HCT116 (cell line): ENCODE data around the gene AGAP1. TPM values are rescaled to one million over a fixed set of nuclear protein-coding genes. Genes with fewer than 3 reads are reported as not detected.

ENCODE experiments used
- ATAC-seq: fragments of 200-7000 bp; cut with Tn5 transposase; 2 replicates; pipeline ENCODE4 v1.9.1; 2020; ENCODE audit warnings: mild to moderate bottlenecking, moderate library complexity
- BruUV-seq: library from RNA; stranded (reverse); fragments of 400-500 nt; replicated peaks from 2 replicates; lab custom pipeline; 2021; lab: Mats Ljungman, UMichigan
- CTCF ChIA-PET: fragments of 300-600 bp; sonication (Branson Sonifier 250); formaldehyde crosslinking; loops from one replicate; lab custom pipeline; 2021; ENCODE audit warnings: antibody characterized with exemption; lab: Charles Lee
- POLR2A ChIA-PET: fragments of 300-600, 350-600 bp; sonication (Branson Sonifier 250); formaldehyde crosslinking; loops from one replicate; lab custom pipeline; 2021; ENCODE audit warnings: antibody characterized with exemption; lab: Charles Lee
- RAD21 ChIA-PET, 2 experiments: fragments of 300-600 bp; sonication (Branson Sonifier 250); formaldehyde crosslinking; loops; one replicate each; lab custom pipeline; 2023; ENCODE audit warnings: low total read pairs in 2 of 2; ENCODE audit not compliant: uncharacterized antibody in 2 of 2, unreplicated experiment in 2 of 2, low non-redundant PET in 1 of 2; lab: Charles Lee
- DNase-seq: peaks from one replicate; pipeline ENCODE4 v3.0.0-alpha.2; 2010; ENCODE audit warnings: low read depth, low spot score
- H2AFZ ChIP-seq: fragments of 200-600 bp; shearing (Covaris generic), sonication (generic); 2 replicates; pipeline ENCODE4 v1.6.1; 2017; ENCODE audit warnings: low read depth, mixed run types, mixed read lengths, antibody characterized with exemption, low read length; ENCODE audit not compliant: poor library complexity, severe bottlenecking
- H3K27ac ChIP-seq: 2 replicates; pipeline ENCODE4 v1.5.1; 2012; ENCODE audit warnings: low read depth, low read length
- H3K27me3 ChIP-seq: fragments of 200-600 bp; sonication (generic); 2 replicates; pipeline ENCODE4 v1.6.1; 2016; ENCODE audit warnings: mixed run types, low read length, mixed read lengths; ENCODE audit not compliant: insufficient read depth
- H3K36me3 ChIP-seq, 2 experiments: fragments of 200-500 bp in 1 of 2; fragments of 200-600 bp in 1 of 2; sonication (Bioruptor generic) in 1 of 2; sonication (generic) in 1 of 2; 2 replicates each; pipeline versions ENCODE4 v1.5.1 to v1.6.1; 2014 to 2016; ENCODE audit warnings: low read length in 2 of 2, inconsistent platforms in 1 of 2, mixed read lengths in 1 of 2, mixed run types in 1 of 2; ENCODE audit not compliant: insufficient read depth in 2 of 2, control insufficient read depth in 1 of 2
- H3K4me1 ChIP-seq, 2 experiments: fragments of 200-600 bp in 1 of 2; sonication (generic) in 1 of 2; 2 replicates each; pipeline versions ENCODE4 v1.5.1 to v1.6.1; 2012 to 2017; ENCODE audit warnings: low read length in 2 of 2, inconsistent platforms in 1 of 2, mild to moderate bottlenecking in 1 of 2, mixed read lengths in 1 of 2, mixed run types in 1 of 2, moderate library complexity in 1 of 2; ENCODE audit not compliant: insufficient read depth in 2 of 2, control insufficient read depth in 1 of 2
- H3K4me2 ChIP-seq: fragments of 200-600 bp; sonication (generic); 2 replicates; pipeline ENCODE4 v1.6.1; 2017; ENCODE audit warnings: mixed run types, low read length, mixed read lengths
- H3K4me3 ChIP-seq, 2 experiments: fragments of 200-600 bp in 1 of 2; sonication (generic) in 1 of 2; replicated peaks in 1 of 2; 2 replicates each; pipeline ENCODE4 v1.5.1; 2011 to 2016; ENCODE audit warnings: low read length in 2 of 2, control low read depth in 1 of 2, low read depth in 1 of 2, mild to moderate bottlenecking in 1 of 2, mixed read lengths in 1 of 2, mixed run types in 1 of 2
- H3K79me2 ChIP-seq: fragments of 200-600 bp; sonication (generic); 2 replicates; pipeline ENCODE4 v1.6.1; 2017; ENCODE audit warnings: mild to moderate bottlenecking, mixed run types, low read length, moderate library complexity, mixed read lengths; ENCODE audit not compliant: insufficient read depth
- H3K9ac ChIP-seq: fragments of 200-600 bp; sonication (generic); 2 replicates; pipeline ENCODE4 v1.6.1; 2016; ENCODE audit warnings: low read length, mixed read lengths
- H3K9me2 ChIP-seq: fragments of 200-600 bp; sonication (generic), shearing (Covaris generic); 2 replicates; pipeline ENCODE4 v1.6.1; 2017; ENCODE audit warnings: mixed run types, mild to moderate bottlenecking, moderate library complexity; ENCODE audit not compliant: insufficient read depth
- H3K9me3 ChIP-seq, 2 experiments: fragments of 200-500 bp in 1 of 2; fragments of 200-600 bp in 1 of 2; sonication (Bioruptor generic) in 1 of 2; sonication (generic) in 1 of 2; 2 replicates each; pipeline ENCODE4 v1.6.1; 2014 to 2017; ENCODE audit warnings: low read length in 2 of 2, mixed read lengths in 2 of 2, inconsistent platforms in 1 of 2, low read depth in 1 of 2, mild to moderate bottlenecking in 1 of 2, mixed run types in 1 of 2, moderate library complexity in 1 of 2; ENCODE audit not compliant: control insufficient read depth in 1 of 2, insufficient read depth in 1 of 2
- H4K20me1 ChIP-seq: fragments of 200-600 bp; sonication (generic), shearing (Covaris generic); 2 replicates; pipeline ENCODE4 v1.6.1; 2017; ENCODE audit warnings: mixed run types, mild to moderate bottlenecking, moderate library complexity; ENCODE audit not compliant: insufficient read depth
- CBX3 ChIP-seq: IDR thresholded peaks from 2 replicates; pipeline ENCODE4 v1.6.1; 2012; ENCODE audit warnings: low read depth
- CEBPB ChIP-seq: IDR thresholded peaks from 2 replicates; pipeline ENCODE4 v1.6.1; 2012; ENCODE audit warnings: low read depth
- ELF1 ChIP-seq: IDR thresholded peaks from 2 replicates; pipeline ENCODE4 v1.6.1; 2012; ENCODE audit warnings: low read depth, borderline replicate concordance
- EZH2 ChIP-seq: fragments of 200-600 bp; sonication (generic); IDR thresholded peaks from 2 replicates; pipeline ENCODE4 v1.6.1; 2017; ENCODE audit warnings: antibody characterized with exemption, mixed run types
- EZH2phosphoT487 ChIP-seq: fragments of 200-600 bp; IDR thresholded peaks from 2 replicates; pipeline ENCODE4 v1.6.1; 2018; ENCODE audit warnings: antibody characterized with exemption, borderline replicate concordance
- JUND ChIP-seq: IDR thresholded peaks from 2 replicates; pipeline ENCODE4 v1.6.1; 2012
- MAX ChIP-seq: IDR thresholded peaks from 2 replicates; pipeline ENCODE4 v1.6.1; 2012
- POLR2A ChIP-seq: IDR thresholded peaks from 2 replicates; pipeline ENCODE4 v1.7.0; 2011; ENCODE audit warnings: borderline replicate concordance; ENCODE audit not compliant: insufficient read depth, insufficient read length; ENCODE audit errors: extremely low read depth
- SP1 ChIP-seq: IDR thresholded peaks from 2 replicates; pipeline ENCODE4 v1.6.1; 2012; ENCODE audit warnings: low read depth
- SRF ChIP-seq: IDR thresholded peaks from 2 replicates; pipeline ENCODE4 v1.6.1; 2012; ENCODE audit warnings: low read depth
- YY1 ChIP-seq: IDR thresholded peaks from 2 replicates; pipeline ENCODE4 v1.6.1; 2011; ENCODE audit warnings: low read length, low read depth, moderate library complexity, mild to moderate bottlenecking; ENCODE audit not compliant: insufficient replicate concordance; ENCODE audit errors: extremely low read depth
- ZBTB33 ChIP-seq: IDR thresholded peaks from 2 replicates; pipeline ENCODE4 v1.6.1; 2011; ENCODE audit warnings: mild to moderate bottlenecking, low read length, moderate library complexity; ENCODE audit not compliant: insufficient replicate concordance; ENCODE audit errors: extremely low read depth
- intact Hi-C: fragments of 100-400 bp; cut with micrococcal nuclease; formaldehyde crosslinking; loops from 2 replicates; pipeline ENCODE4 v1.10.0; 2022
- total RNA-seq: library from RNA; stranded (reverse); gene quantifications from one replicate; pipeline ENCODE4 v1.2.1, GENCODE V29; 2021; ENCODE audit not compliant: unreplicated experiment

AGAP1 gene
- total RNA-seq, 1 experiment from 2014 or later = 43.8 TPM

- Histone ChIP-seq H3K27me3 (no peaks in the 10 kb centered on the region), H3K9me2 (no peaks in the 10 kb centered on the region), H3K9me3 (no peaks in the 10 kb centered on the region), H3K4me1 (no peaks in the 10 kb centered on the region), H3K9ac (no peak overlapping the region), H3K79me2 (peaks cover 78% of the 10 kb centered on the region), H3K4me2 (no peak overlapping the region), H3K4me3 (no peak overlapping the region), H2AFZ (no peak overlapping the region), H4K20me1 (0 out of 2 replicates have a peak, but pooled peaks cover 3% of the 10 kb centered on the region), H3K27ac (no peak overlapping the region), H3K36me3 (no peaks in the 10 kb centered on the region)
- ChIA-PET POLR2A (no interaction called here), RAD21 (no interaction called here), CTCF (interaction anchor here (1.3 kb wide), 1 partner anchor 9 kb away, joined by 3 read pairs; no protein-coding TSS in a partner anchor)
- TF ChIP-seq POLR2A (no peak), SRF (no peak), CBX3 (no peak), ELF1 (no peak), YY1 (no peak), EZH2 (no peak), SP1 (no peak), CEBPB (no peak), EZH2phosphoT487 (no peak), MAX (no peak), JUND (no peak)
- ATAC-seq (no peak), DNase-seq (no peak)
- intact Hi-C loops = no loop called here
- no TSS peak for BruUV-seq
Observed at GRCh38 chr2:235584638-235585007, 90.8 kb downstream of the AGAP1 start.

- Histone ChIP-seq H3K9me2 (no peaks in the 10 kb centered on the region), H3K79me2 (peaks cover 64% of the 10 kb centered on the region), H4K20me1 (0 out of 2 replicates have a peak, but pooled peaks cover 3% of the 10 kb centered on the region), H3K27ac (no peak overlapping the region), H3K4me3 (no peak overlapping the region), H3K9ac (no peak overlapping the region), H3K4me2 (no peak overlapping the region), H3K4me1 (no peaks in the 10 kb centered on the region; a peak in 1 of 4 replicates), H3K27me3 (no peaks in the 10 kb centered on the region), H3K9me3 (no peaks in the 10 kb centered on the region), H3K36me3 (no peaks in the 10 kb centered on the region), H2AFZ (no peak overlapping the region)
- ATAC-seq = no peak
- no TSS peak for BruUV-seq
- ChIA-PET POLR2A (no interaction called here), CTCF (no interaction called here), RAD21 (no interaction called here)
- DNase-seq = no peak
- TF ChIP-seq ZBTB33 = no peak
- intact Hi-C loops = no loop called here
Observed at GRCh38 chr2:235587202-235587601, 93.4 kb downstream of the AGAP1 start.
